C4-2B (cell line): Measurements from ENCODE around the gene NRIP1.

Experiments used
- CTCF ChIP-seq: fragments of 450-650 bp; conservative IDR thresholded peaks from 2 replicates; pipeline ENCODE4 v1.5.1; 2017; ENCODE audit warnings: mild to moderate bottlenecking
- ZFX ChIP-seq: fragments of 450-650 bp; IDR thresholded peaks from 2 replicates; pipeline ENCODE4 v1.6.1; 2017

DNA sequence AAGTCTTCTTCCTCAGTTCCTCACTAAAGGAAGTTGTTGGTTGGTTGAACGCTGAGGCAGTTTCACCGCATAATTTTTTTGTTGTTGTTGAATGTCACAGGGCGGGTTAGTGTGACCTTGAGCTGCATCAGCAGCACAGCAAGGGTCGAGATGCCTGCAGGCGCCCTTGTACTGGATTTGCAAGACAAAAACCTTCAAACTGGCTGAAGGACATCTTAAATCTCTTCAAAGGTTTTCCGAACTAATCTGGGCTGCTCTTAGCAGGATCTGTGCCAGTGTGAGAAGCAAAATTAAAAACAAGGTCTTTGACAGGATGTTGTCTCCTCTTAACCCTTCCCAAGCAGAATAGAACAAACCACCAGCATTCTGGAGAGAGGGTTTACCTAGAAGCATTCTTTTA lies 59.4 kb downstream of the NRIP1 start:
- TF ChIP-seq CTCF (no peak), ZFX (no peak)
